Suprapubic skin (tissue), 4 donors: Measurements from ENCODE around the gene ZAP70. TPM values are rescaled to one million over a fixed set of nuclear protein-coding genes. Genes with fewer than 3 reads are reported as not detected.
"Not testable (repeated sequence)": the region's sequence is repeated elsewhere in the genome, so short reads cannot be mapped to it uniquely, and the experiment has no call there.

ENCODE experiments used
- DNase-seq, 2 donors: peaks; one replicate each; pipeline ENCODE4 v3.0.0-alpha.2; 2019; ENCODE audit warnings: low spot score in 2 of 2
- H3K27ac ChIP-seq: fragments of 200-600 bp; sonication (generic); one replicate; pipeline ENCODE4 v1.5.1; 2019
- H3K27me3 ChIP-seq: fragments of 200-600 bp; sonication (generic); one replicate; pipeline ENCODE4 v1.5.1; 2019
- H3K36me3 ChIP-seq: fragments of 200-600 bp; sonication (generic); one replicate; pipeline ENCODE4 v1.5.1; 2019
- H3K4me1 ChIP-seq: fragments of 200-600 bp; sonication (generic); one replicate; pipeline ENCODE4 v1.5.1; 2019
- H3K4me3 ChIP-seq: fragments of 200-600 bp; sonication (generic); one replicate; pipeline ENCODE4 v1.5.1; 2019; ENCODE audit warnings: mild to moderate bottlenecking
- H3K9me3 ChIP-seq: fragments of 200-600 bp; sonication (generic); one replicate; pipeline ENCODE4 v1.5.1; 2019
- EP300 ChIP-seq: sonication (generic); formaldehyde crosslinking; IDR thresholded peaks from one replicate; pipeline ENCODE4 v1.6.1; 2017; ENCODE audit warnings: antibody characterized with exemption
- POLR2A ChIP-seq, 2 donors: fragments of 450-650 bp; IDR thresholded peaks; one replicate each; pipeline ENCODE4 v1.6.1; 2017; ENCODE audit warnings: antibody characterized with exemption in 2 of 2, mild to moderate bottlenecking in 2 of 2, moderate library complexity in 2 of 2
- POLR2AphosphoS5 ChIP-seq, 3 donors: sonication (generic); formaldehyde crosslinking; IDR thresholded peaks; one replicate each; pipeline ENCODE4 v1.6.1; 2017; ENCODE audit warnings: antibody characterized with exemption in 3 of 3
- WGBS: methylation state at CpG from one replicate; pipeline ENCODE4 v1.1.5; 2018; 5-methylcytosine and 5-hydroxymethylcytosine counted together
- total RNA-seq, 4 donors: library from RNA; depleted of rRNA; stranded (reverse); fragments of >200 nt; gene quantifications; one replicate each; pipeline ENCODE4 v1.1.0, GENCODE V29; 2016
- TF ChIP-seq, protein P1 (sequence below), 2 donors: fragments of 200-600 bp in 1 of 2; fragments of 450-650 bp in 1 of 2; sonication (generic) in 1 of 2; IDR thresholded peaks; one replicate each; pipeline ENCODE4 v1.5.1; 2016 to 2019; ENCODE audit warnings: antibody characterized with exemption in 2 of 2, mild to moderate bottlenecking in 1 of 2, moderate library complexity in 1 of 2

Gene ZAP70
- total RNA-seq, 4 donors from 2014 or later, result 1.1 to 5.5 (median 2.2) TPM

DNA sequence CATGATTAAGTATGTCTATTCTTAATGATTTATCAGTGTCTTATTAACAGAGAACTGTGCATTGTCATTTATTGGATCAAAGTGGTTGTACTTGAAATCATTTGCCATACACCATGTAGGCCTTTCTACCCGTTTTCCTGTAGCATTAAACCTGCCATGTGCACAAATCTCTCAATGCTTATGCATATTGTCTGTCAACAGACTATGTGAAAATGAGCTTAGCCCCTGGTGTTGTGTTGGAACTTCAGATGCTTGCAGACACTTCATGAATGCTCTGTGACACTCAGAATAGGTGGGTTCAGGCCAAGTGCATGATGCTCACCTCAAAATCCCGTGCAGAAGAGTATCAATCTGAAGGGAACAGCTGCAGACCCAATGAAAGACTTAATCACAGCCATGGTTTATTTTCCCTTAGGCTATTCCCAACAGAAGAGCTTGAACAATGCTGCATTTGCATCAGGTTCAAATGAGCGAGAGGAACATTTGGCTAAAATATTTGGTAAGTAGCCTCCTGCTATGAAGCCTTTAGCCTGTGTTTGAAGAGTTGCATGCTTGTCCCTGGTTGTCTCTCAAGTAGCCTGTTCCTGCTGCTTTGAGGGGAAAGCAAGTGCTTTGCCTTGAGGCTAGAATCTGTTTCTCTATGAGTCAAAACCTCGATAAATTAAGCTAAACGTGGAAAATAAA, 37.8 kb upstream of the ZAP70 start:
- Histone ChIP-seq H3K27me3 (no peaks in the 10 kb centered on the region), H3K9me3 (no peaks in the 10 kb centered on the region), H3K36me3 (no peaks in the 10 kb centered on the region), H3K4me3 (no peak overlapping the region), H3K27ac (no peak overlapping the region), H3K4me1 (no peaks in the 10 kb centered on the region)
- 76% methylated on average over 5 of the region's 5 CpGs for WGBS
- TF ChIP-seq, protein P1, sequence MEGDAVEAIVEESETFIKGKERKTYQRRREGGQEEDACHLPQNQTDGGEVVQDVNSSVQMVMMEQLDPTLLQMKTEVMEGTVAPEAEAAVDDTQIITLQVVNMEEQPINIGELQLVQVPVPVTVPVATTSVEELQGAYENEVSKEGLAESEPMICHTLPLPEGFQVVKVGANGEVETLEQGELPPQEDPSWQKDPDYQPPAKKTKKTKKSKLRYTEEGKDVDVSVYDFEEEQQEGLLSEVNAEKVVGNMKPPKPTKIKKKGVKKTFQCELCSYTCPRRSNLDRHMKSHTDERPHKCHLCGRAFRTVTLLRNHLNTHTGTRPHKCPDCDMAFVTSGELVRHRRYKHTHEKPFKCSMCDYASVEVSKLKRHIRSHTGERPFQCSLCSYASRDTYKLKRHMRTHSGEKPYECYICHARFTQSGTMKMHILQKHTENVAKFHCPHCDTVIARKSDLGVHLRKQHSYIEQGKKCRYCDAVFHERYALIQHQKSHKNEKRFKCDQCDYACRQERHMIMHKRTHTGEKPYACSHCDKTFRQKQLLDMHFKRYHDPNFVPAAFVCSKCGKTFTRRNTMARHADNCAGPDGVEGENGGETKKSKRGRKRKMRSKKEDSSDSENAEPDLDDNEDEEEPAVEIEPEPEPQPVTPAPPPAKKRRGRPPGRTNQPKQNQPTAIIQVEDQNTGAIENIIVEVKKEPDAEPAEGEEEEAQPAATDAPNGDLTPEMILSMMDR (IDR thresholded peaks at IDR 0.05), result no peak
- TF ChIP-seq EP300, result no peak
- DNase-seq, result no peak

DNA sequence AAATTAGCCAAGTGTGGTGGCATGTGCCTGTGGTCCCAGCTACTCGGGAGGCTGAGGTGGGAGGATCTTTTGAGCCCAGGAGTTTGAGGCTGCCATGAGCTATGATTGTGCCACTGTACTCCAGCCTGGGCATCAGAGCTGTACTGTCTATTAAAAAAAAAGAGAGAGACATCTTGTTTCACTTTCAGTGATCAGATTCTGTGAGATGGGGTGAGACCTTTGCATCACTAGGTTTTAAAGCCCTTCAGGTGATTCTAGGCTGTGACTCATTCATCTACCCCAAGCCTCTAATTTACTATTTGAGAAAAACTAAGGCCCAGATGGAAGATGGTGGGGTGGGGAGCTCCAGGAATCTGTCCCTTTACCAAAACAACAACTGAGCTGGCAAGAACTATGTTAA, 36.8 kb upstream of the ZAP70 start:
- H3K9me3 ChIP-seq, result no peaks in the 10 kb centered on the region
- DNase-seq, result no peak
- H3K27ac ChIP-seq, result no peak overlapping the region
- whole genome bisulfite sequencing, result 90% methylated on average over 1 of the region's 1 CpG
- H3K27me3 ChIP-seq, result no peaks in the 10 kb centered on the region
- H3K4me1 ChIP-seq, result no peaks in the 10 kb centered on the region
- no peak overlapping the region for H3K4me3 ChIP-seq
- no peaks in the 10 kb centered on the region for H3K36me3 ChIP-seq
- no peak for TF ChIP-seq POLR2AphosphoS5 (IDR thresholded peaks at IDR 0.05)
- no peak for TF ChIP-seq EP300
- no peak for TF ChIP-seq POLR2A (IDR thresholded peaks at IDR 0.05)
- TF ChIP-seq, protein P1 (IDR thresholded peaks at IDR 0.05), result no peak

DNA sequence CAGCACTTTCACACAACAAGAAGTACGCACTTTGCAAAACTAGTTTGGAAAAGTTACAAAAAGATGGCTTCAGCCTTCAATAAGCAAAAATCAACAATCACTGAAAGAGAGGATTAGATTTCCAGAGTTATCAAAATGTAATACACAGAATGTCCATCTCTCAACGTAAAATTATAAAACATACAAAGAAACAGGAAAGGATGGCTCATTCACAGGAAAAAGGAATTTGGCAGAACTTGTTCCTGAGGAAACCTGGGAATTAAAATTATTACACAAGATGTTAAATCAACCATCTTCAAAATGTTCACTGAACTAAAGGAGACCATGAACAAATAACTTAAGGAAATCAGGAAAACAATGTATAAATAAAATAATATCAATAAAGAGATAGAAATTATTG, 35.9 kb upstream of the ZAP70 start:
- WGBS, result 95% methylated on average over 2 of the region's 2 CpGs

DNA sequence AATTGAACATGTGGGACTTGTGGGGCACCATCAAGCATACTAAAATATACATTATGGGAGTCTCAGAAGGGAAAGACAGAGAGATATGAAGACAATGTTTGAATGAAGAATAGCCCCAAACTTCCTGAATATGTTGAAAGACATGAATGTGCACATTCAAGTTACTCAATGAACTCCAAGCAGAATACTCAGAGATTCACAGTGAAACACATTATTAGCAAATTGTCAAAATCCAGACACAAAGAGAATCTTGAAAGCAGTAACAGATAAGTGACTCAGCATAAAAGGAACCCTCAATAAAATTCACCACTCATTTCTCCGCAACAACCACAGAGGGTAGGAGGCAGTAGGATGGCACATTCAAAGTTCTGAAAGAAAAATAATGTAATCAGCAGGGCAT, 35.1 kb upstream of the ZAP70 start:
- TF ChIP-seq POLR2A (IDR thresholded peaks at IDR 0.05) (no peak), EP300 (no peak), POLR2AphosphoS5 (IDR thresholded peaks at IDR 0.05) (no peak)
- TF ChIP-seq, protein P1 (IDR thresholded peaks at IDR 0.05), result no peak
- 100% methylated on average over 1 of the region's 1 CpG for WGBS

More for the DNA sequence above, 35.9 kb upstream of the ZAP70 start:
- DNase-seq, result no peak
- H3K36me3 ChIP-seq, result no peaks in the 10 kb centered on the region
- no peak overlapping the region for H3K4me3 ChIP-seq
- no peaks in the 10 kb centered on the region for H3K4me1 ChIP-seq
- no peaks in the 10 kb centered on the region for H3K27me3 ChIP-seq
- H3K27ac ChIP-seq, result no peak overlapping the region
- TF ChIP-seq POLR2A (IDR thresholded peaks at IDR 0.05), result no peak
- TF ChIP-seq, protein P1 (IDR thresholded peaks at IDR 0.05), result no peak
- no peak for TF ChIP-seq EP300
- no peak for TF ChIP-seq POLR2AphosphoS5 (IDR thresholded peaks at IDR 0.05)
- H3K9me3 ChIP-seq, result no peaks in the 10 kb centered on the region

DNA sequence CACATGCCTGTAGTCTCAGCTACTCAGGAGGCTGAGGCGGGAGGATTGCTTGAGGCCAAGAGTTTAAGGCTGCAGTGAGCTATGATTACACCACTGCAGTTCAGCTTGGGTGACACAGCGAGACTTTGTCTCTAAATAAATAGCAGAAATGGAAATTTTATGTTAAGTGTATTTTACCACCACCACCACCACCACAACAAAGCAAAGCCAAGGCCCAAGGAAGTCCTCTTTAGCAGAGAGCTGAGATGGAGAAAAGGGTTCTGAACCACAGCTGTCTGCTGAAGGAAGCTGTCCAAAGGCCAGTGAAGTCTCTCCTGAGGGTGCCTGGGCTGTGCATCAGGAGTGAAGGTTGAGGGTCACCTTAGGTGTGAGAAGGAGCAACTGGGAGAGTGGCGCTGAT, 26.1 kb upstream of the ZAP70 start:
- WGBS, result 88% methylated on average over 2 of the region's 3 CpGs
- H3K27ac ChIP-seq, DNase-seq, H3K36me3 ChIP-seq, H3K4me3 ChIP-seq, H3K9me3 ChIP-seq, H3K4me1 ChIP-seq, H3K27me3 ChIP-seq: not testable (repeated sequence)

More for the DNA sequence above, 35.1 kb upstream of the ZAP70 start:
- Histone ChIP-seq H3K4me1 (no peaks in the 10 kb centered on the region), H3K4me3 (no peak overlapping the region), H3K27ac (no peak overlapping the region), H3K9me3 (no peaks in the 10 kb centered on the region), H3K27me3 (no peaks in the 10 kb centered on the region), H3K36me3 (no peaks in the 10 kb centered on the region)
- no peak for DNase-seq
